H9 (cell line): ENCODE results near the gene TMCC1. TPM values are rescaled to one million over a fixed set of nuclear protein-coding genes. Genes with fewer than 3 reads are reported as not detected.

Experiments
- DNase-seq: peaks from one replicate; pipeline ENCODE4 v3.0.0-alpha.2; 2017
- H2AFZ ChIP-seq: one replicate; pipeline ENCODE4 v1.6.1; 2013; ENCODE audit warnings: mild to moderate bottlenecking, low read length, control low read depth, moderate library complexity
- H2AK5ac ChIP-seq: 2 replicates; pipeline ENCODE4 v1.6.1; 2013; ENCODE audit warnings: low read length, control low read depth, mixed read lengths; ENCODE audit not compliant: insufficient read length
- H2BK120ac ChIP-seq: one replicate; pipeline ENCODE4 v1.6.1; 2013; ENCODE audit warnings: low read depth, mild to moderate bottlenecking, low read length, control low read depth, inconsistent platforms; ENCODE audit not compliant: poor library complexity, severe bottlenecking
- H2BK12ac ChIP-seq: 2 replicates; pipeline ENCODE4 v1.6.1; 2013; ENCODE audit warnings: low read length, control low read depth, mixed read lengths, low read depth; ENCODE audit not compliant: insufficient read length
- H2BK15ac ChIP-seq: 2 replicates; pipeline ENCODE4 v1.6.1; 2013; ENCODE audit warnings: low read depth, low read length, control low read depth
- H2BK20ac ChIP-seq: one replicate; pipeline ENCODE4 v1.6.1; 2013; ENCODE audit warnings: low read depth, mild to moderate bottlenecking, low read length, control low read depth, inconsistent platforms; ENCODE audit not compliant: poor library complexity, severe bottlenecking
- H2BK5ac ChIP-seq: 2 replicates; pipeline ENCODE4 v1.6.1; 2013; ENCODE audit warnings: low read length, control low read depth, mixed read lengths; ENCODE audit not compliant: insufficient read length
- H3K14ac ChIP-seq: 2 replicates; pipeline ENCODE4 v1.6.1; 2013; ENCODE audit warnings: low read length, control low read depth; ENCODE audit not compliant: insufficient read depth
- H3K18ac ChIP-seq: 2 replicates; pipeline ENCODE4 v1.6.1; 2013; ENCODE audit warnings: low read depth, mild to moderate bottlenecking, mixed read lengths, low read length, control low read depth; ENCODE audit not compliant: insufficient read length
- H3K23ac ChIP-seq: 2 replicates; pipeline ENCODE4 v1.6.1; 2013; ENCODE audit warnings: low read length, control low read depth, mixed read lengths, low read depth; ENCODE audit not compliant: insufficient read length
- H3K23me2 ChIP-seq: 2 replicates; pipeline ENCODE4 v1.6.1; 2013; ENCODE audit warnings: low read depth, mild to moderate bottlenecking, mixed read lengths, low read length, control low read depth; ENCODE audit not compliant: insufficient read length, poor library complexity, severe bottlenecking
- H3K27ac ChIP-seq: 2 replicates; pipeline ENCODE4 v1.5.1; 2013; ENCODE audit warnings: low read length, control low read depth, mixed read lengths, low read depth; ENCODE audit not compliant: insufficient read length
- H3K27me3 ChIP-seq: 2 replicates; pipeline ENCODE4 v1.6.1; 2013; ENCODE audit warnings: low read length, control low read depth, inconsistent platforms; ENCODE audit not compliant: insufficient read depth
- H3K4ac ChIP-seq: 2 replicates; pipeline ENCODE4 v1.6.1; 2013; ENCODE audit warnings: low read depth, mild to moderate bottlenecking, control low read depth, inconsistent platforms, low read length, moderate library complexity
- H3K4me1 ChIP-seq: 2 replicates; pipeline ENCODE4 v1.6.1; 2013; ENCODE audit warnings: low read length, control low read depth, inconsistent platforms; ENCODE audit not compliant: insufficient read depth
- H3K4me2 ChIP-seq: 2 replicates; pipeline ENCODE4 v1.6.1; 2013; ENCODE audit warnings: low read length, control low read depth, mixed read lengths; ENCODE audit not compliant: insufficient read length, insufficient read depth
- H3K56ac ChIP-seq: 2 replicates; pipeline ENCODE4 v1.6.1; 2013; ENCODE audit warnings: low read depth, mild to moderate bottlenecking, mixed read lengths, low read length, control low read depth; ENCODE audit not compliant: insufficient read length
- H3K79me1 ChIP-seq: 2 replicates; pipeline ENCODE4 v1.6.1; 2013; ENCODE audit warnings: low read depth, mild to moderate bottlenecking, moderate library complexity, low read length, control low read depth, inconsistent platforms; ENCODE audit not compliant: insufficient read depth, poor library complexity, severe bottlenecking
- H3K79me2 ChIP-seq: 2 replicates; pipeline ENCODE4 v1.6.1; 2013; ENCODE audit warnings: low read length, control low read depth, inconsistent platforms; ENCODE audit not compliant: insufficient read depth
- H3K9ac ChIP-seq: 2 replicates; pipeline ENCODE4 v1.6.1; 2013; ENCODE audit warnings: low read length, control low read depth, mixed read lengths; ENCODE audit not compliant: insufficient read length; ENCODE audit errors: extremely low read depth
- H3K9me3 ChIP-seq: one replicate; pipeline ENCODE4 v1.6.1; 2013; ENCODE audit warnings: low read depth, low read length, inconsistent platforms; ENCODE audit not compliant: control insufficient read depth
- H3T11ph ChIP-seq: one replicate; pipeline ENCODE4 v1.6.1; 2013; ENCODE audit warnings: mild to moderate bottlenecking, low read length, control low read depth, inconsistent platforms
- H4K20me1 ChIP-seq: one replicate; pipeline ENCODE4 v1.6.1; 2013; ENCODE audit not compliant: control insufficient read depth, insufficient read length, insufficient read depth
- H4K5ac ChIP-seq: 2 replicates; pipeline ENCODE4 v1.6.1; 2013; ENCODE audit warnings: low read depth, mild to moderate bottlenecking, mixed read lengths, low read length, control low read depth; ENCODE audit not compliant: insufficient read length
- H4K8ac ChIP-seq: replicated peaks from 2 replicates; pipeline ENCODE4 v1.6.1; 2013; ENCODE audit warnings: low read length, control low read depth, mixed read lengths, low read depth; ENCODE audit not compliant: insufficient read length
- H4K91ac ChIP-seq: 2 replicates; pipeline ENCODE4 v1.6.1; 2013; ENCODE audit warnings: low read depth, mild to moderate bottlenecking, moderate library complexity, mixed read lengths, low read length, control low read depth; ENCODE audit not compliant: insufficient read length
- H3K27ac Mint-ChIP-seq, 3 experiments: 2 replicates in 2 of 3; 3 replicates in 1 of 3; pipeline ENCODE4 v1.8.0; 2020 to 2021; ENCODE audit warnings: mixed read lengths in 3 of 3, mild to moderate bottlenecking in 1 of 3, moderate library complexity in 1 of 3
- H3K27me3 Mint-ChIP-seq: 2 replicates; pipeline ENCODE4 v1.8.0; 2021; ENCODE audit warnings: low read depth, mild to moderate bottlenecking, moderate library complexity, mixed read lengths
- H3K36me3 Mint-ChIP-seq, 3 experiments: 2 replicates in 2 of 3; 3 replicates in 1 of 3; pipeline ENCODE4 v1.8.0; 2020 to 2021; ENCODE audit warnings: low read depth in 3 of 3, mixed read lengths in 3 of 3; ENCODE audit not compliant: insufficient read depth in 1 of 3
- H3K4me1 Mint-ChIP-seq, 2 experiments: 2 replicates each; pipeline ENCODE4 v1.8.0; 2020; ENCODE audit warnings: mixed read lengths in 2 of 2
- H3K4me3 Mint-ChIP-seq, 2 experiments: 2 replicates in 1 of 2; 3 replicates in 1 of 2; pipeline ENCODE4 v1.8.0; 2020 to 2021; ENCODE audit warnings: mild to moderate bottlenecking in 2 of 2, mixed read lengths in 2 of 2, moderate library complexity in 1 of 2
- H3K9me3 Mint-ChIP-seq, 2 experiments: 2 replicates in 1 of 2; 3 replicates in 1 of 2; pipeline ENCODE4 v1.8.0; 2020; ENCODE audit warnings: mild to moderate bottlenecking in 2 of 2, mixed read lengths in 2 of 2, moderate library complexity in 1 of 2
- CTCF ChIP-seq: fragments of 200-600 bp; sonication (generic); conservative IDR thresholded peaks from 3 replicates; pipeline ENCODE4 v1.8.0; 2021; ENCODE audit warnings: antibody characterized with exemption, mild to moderate bottlenecking
- WGBS: extraction: QIAGEN DNeasy Blood & Tissue Kit; methylation state at CpG from one replicate; pipeline ENCODE4 v1.1.7; 2013; ENCODE audit warnings: missing lambda C conversion rate, low lambda C conversion rate, mixed read lengths; ENCODE audit not compliant: insufficient read length; ENCODE audit errors: extremely low coverage; 5-methylcytosine and 5-hydroxymethylcytosine counted together
- total RNA-seq: library from RNA; stranded (reverse); gene quantifications from 2 replicates; pipeline ENCODE4 v1.2.1, GENCODE V29; 2021

TMCC1 gene
- total RNA-seq, 1 experiment from 2014 or later: 24.4 TPM

- Histone ChIP-seq H2BK15ac (no peak overlapping the region), H3K23me2 (no peaks in the 10 kb centered on the region), H3K4me2 (no peak overlapping the region), H3K4me1 (no peaks in the 10 kb centered on the region; the same call in 1 of the 2 replicates), H2AK5ac (no peak overlapping the region), H2BK5ac (no peak overlapping the region), H2BK120ac (no peak overlapping the region), H3K4ac (no peak overlapping the region), H3K23ac (no peak overlapping the region), H3T11ph (no peak overlapping the region), H4K20me1 (no peaks in the 10 kb centered on the region), H3K56ac (no peak overlapping the region), H3K79me2 (no peaks in the 10 kb centered on the region), H4K5ac (no peak overlapping the region), H3K14ac (no peak overlapping the region), H2AFZ (no peak overlapping the region), H3K18ac (no peak overlapping the region), H2BK20ac (no peak overlapping the region), H3K27ac (no peak overlapping the region), H2BK12ac (no peak overlapping the region), H4K91ac (no peak overlapping the region), H4K8ac (no peak overlapping the region), H3K9ac (no peak overlapping the region), H3K27me3 (no peaks in the 10 kb centered on the region), H3K79me1 (no peaks in the 10 kb centered on the region), H3K9me3 (no peaks in the 10 kb centered on the region)
- Mint-ChIP-seq H3K4me1 (peaks cover 44 to 45% of the 10 kb centered on the region in 2 experiments), H3K9me3 (no peaks in the 10 kb centered on the region), H3K4me3 (no peak overlapping the region), H3K36me3 (no peaks in the 10 kb centered on the region), H3K27ac (no peak overlapping the region), H3K27me3 (no peaks in the 10 kb centered on the region)
- WGBS: no CpG with 5 or more reads among the region's 4 CpGs
- DNase-seq: no peak
- TF ChIP-seq CTCF: no peak
These were observed 231.3 kb downstream of the TMCC1 start for GRCh38 chr3:129662191-129662608.
